Parathyroid adenoma (tissue), 2 donors: ENCODE data around the gene SLC4A7.
"Not testable (repeated sequence)": the region's sequence is repeated elsewhere in the genome, so short reads cannot be mapped to it uniquely, and the experiment has no call there.

Source experiments
- H2AFZ ChIP-seq: fragments of 300-600 bp; sonication (generic); one replicate; pipeline ENCODE4 v1.7.0; 2017; ENCODE audit warnings: antibody characterized with exemption, mild to moderate bottlenecking
- H3K27ac ChIP-seq: fragments of 300-600 bp; sonication (generic); one replicate; pipeline ENCODE4 v1.7.0; 2017
- H3K27me3 ChIP-seq: fragments of 300-600 bp; sonication (generic); one replicate; pipeline ENCODE4 v1.7.0; 2017; ENCODE audit warnings: low read length; ENCODE audit not compliant: control insufficient read depth, insufficient read depth
- H3K36me3 ChIP-seq: fragments of 300-600 bp; sonication (generic); one replicate; pipeline ENCODE4 v1.7.0; 2017; ENCODE audit warnings: low read length; ENCODE audit not compliant: control insufficient read depth, insufficient read depth
- H3K4me1 ChIP-seq: fragments of 300-600 bp; sonication (generic); one replicate; pipeline ENCODE4 v1.7.0; 2017; ENCODE audit warnings: control low read depth
- H3K4me2 ChIP-seq: fragments of 300-600 bp; sonication (generic); one replicate; pipeline ENCODE4 v1.7.0; 2017; ENCODE audit warnings: low read length
- H3K4me3 ChIP-seq: fragments of 300-600 bp; sonication (generic); one replicate; pipeline ENCODE4 v1.7.0; 2017; ENCODE audit warnings: low read depth, low read length
- H3K79me2 ChIP-seq: fragments of 300-600 bp; sonication (generic); one replicate; pipeline ENCODE4 v1.7.0; 2017; ENCODE audit warnings: control low read depth
- H3K9ac ChIP-seq: fragments of 300-600 bp; sonication (generic); one replicate; pipeline ENCODE4 v1.7.0; 2017; ENCODE audit warnings: mild to moderate bottlenecking
- H3K9me3 ChIP-seq: fragments of 300-600 bp; sonication (generic); one replicate; pipeline ENCODE4 v1.7.0; 2017; ENCODE audit warnings: low read length; ENCODE audit not compliant: control insufficient read depth
- CTCF ChIP-seq: fragments of 300-600 bp; sonication (generic); IDR thresholded peaks from one replicate; pipeline ENCODE4 v1.7.0; 2017; ENCODE audit warnings: antibody characterized with exemption, mild to moderate bottlenecking
- donor health status: primary hyperparathyroidism.

SLC4A7 gene

GRCh38 chr3:27426926-27427325 lies 57.3 kb downstream of the SLC4A7 start:
- H3K79me2 ChIP-seq = no peaks in the 10 kb centered on the region
- H3K9me3 ChIP-seq = no peaks in the 10 kb centered on the region
- H2AFZ ChIP-seq = no peak overlapping the region
- no peaks in the 10 kb centered on the region for H3K36me3 ChIP-seq
- no peak overlapping the region for H3K9ac ChIP-seq
- no peak for TF ChIP-seq CTCF
- H3K27me3 ChIP-seq = no peaks in the 10 kb centered on the region
- H3K4me3 ChIP-seq = no peak overlapping the region
- no peak overlapping the region for H3K4me2 ChIP-seq
- H3K4me1 ChIP-seq = no peaks in the 10 kb centered on the region
- no peak overlapping the region for H3K27ac ChIP-seq

DNA sequence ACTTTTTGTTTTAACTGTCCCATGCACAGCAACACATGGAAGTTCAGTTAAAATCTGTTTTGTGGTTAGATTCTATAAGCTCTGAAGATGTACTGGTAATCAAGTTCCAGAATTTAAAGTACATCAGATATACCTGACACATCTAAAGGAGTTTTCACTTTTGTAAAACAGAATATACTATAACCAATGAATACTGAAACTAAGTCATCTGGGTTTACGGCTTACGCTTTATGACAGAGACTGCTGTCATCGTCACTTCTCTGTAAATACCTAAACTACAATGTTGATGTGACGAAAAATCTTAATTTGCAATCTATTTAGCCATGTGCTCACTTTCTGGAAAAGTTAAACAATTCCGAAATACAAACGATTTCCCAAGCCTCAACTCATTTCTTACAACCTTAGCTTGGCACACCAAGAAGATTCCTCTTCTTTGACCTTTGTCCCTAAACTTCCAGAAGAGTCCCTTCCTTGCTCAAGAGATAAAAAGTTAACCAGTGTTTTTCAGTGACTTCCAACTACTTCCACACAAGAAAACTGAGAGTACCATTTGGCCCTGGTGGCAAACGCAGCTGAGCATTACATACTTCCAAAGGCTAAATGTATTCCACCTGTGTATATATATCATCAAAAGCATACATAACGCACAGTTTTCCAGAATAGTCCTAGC lies 58.2 kb downstream of the SLC4A7 start:
- Histone ChIP-seq H2AFZ (no peak overlapping the region), H3K79me2 (no peaks in the 10 kb centered on the region), H3K9ac (no peak overlapping the region), H3K4me2 (no peak overlapping the region), H3K27ac (no peak overlapping the region), H3K27me3 (no peaks in the 10 kb centered on the region), H3K9me3 (no peaks in the 10 kb centered on the region), H3K4me3 (no peak overlapping the region), H3K4me1 (no peaks in the 10 kb centered on the region), H3K36me3 (no peaks in the 10 kb centered on the region)
- no peak for TF ChIP-seq CTCF

GRCh38 chr3:27424812-27425521 lies 59.2 kb downstream of the SLC4A7 start:
- H3K36me3 ChIP-seq, H3K27ac ChIP-seq, H3K9ac ChIP-seq, H3K4me3 ChIP-seq, H3K9me3 ChIP-seq, H3K4me1 ChIP-seq, H3K79me2 ChIP-seq, H3K27me3 ChIP-seq, H3K4me2 ChIP-seq, H2AFZ ChIP-seq: not testable (repeated sequence)

GRCh38 chr3:27423463-27423862 lies 60.7 kb downstream of the SLC4A7 start:
- no peaks in the 10 kb centered on the region for H3K9me3 ChIP-seq
- H3K4me3 ChIP-seq = no peak overlapping the region
- H3K36me3 ChIP-seq = no peaks in the 10 kb centered on the region
- no peak for TF ChIP-seq CTCF
- H3K4me1 ChIP-seq = no peaks in the 10 kb centered on the region
- no peaks in the 10 kb centered on the region for H3K79me2 ChIP-seq
- H3K27ac ChIP-seq = no peak overlapping the region
- H3K4me2 ChIP-seq = no peak overlapping the region
- H2AFZ ChIP-seq = no peak overlapping the region
- no peak overlapping the region for H3K9ac ChIP-seq
- no peaks in the 10 kb centered on the region for H3K27me3 ChIP-seq

DNA sequence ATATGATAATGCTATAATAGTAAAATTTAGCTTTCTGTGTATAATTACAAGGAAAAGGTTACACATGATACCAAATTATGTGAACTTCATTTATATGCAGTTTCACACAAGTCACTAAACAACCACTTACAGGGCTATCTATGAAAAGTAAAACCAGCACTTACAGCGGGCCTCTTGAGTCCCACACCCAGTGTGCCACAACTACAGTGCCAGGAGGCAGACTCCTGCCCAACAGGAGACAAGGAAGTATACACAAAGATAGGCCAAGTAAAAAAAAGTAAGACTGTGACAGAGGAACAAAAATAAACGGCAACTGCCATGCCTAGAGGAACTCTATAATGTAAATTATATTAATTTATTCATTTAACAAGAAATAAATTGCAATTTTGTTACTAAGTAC lies 61.6 kb downstream of the SLC4A7 start:
- H3K4me3 ChIP-seq = no peak overlapping the region
- H3K9me3 ChIP-seq = no peaks in the 10 kb centered on the region
- no peaks in the 10 kb centered on the region for H3K79me2 ChIP-seq
- no peak overlapping the region for H3K27ac ChIP-seq
- no peaks in the 10 kb centered on the region for H3K36me3 ChIP-seq
- H3K4me1 ChIP-seq = no peaks in the 10 kb centered on the region
- no peak overlapping the region for H3K4me2 ChIP-seq
- no peak overlapping the region for H3K9ac ChIP-seq
- H2AFZ ChIP-seq = no peak overlapping the region
- no peaks in the 10 kb centered on the region for H3K27me3 ChIP-seq
- no peak for TF ChIP-seq CTCF
